Measurements from ENCODE around the gene CDK5RAP3.

- TF ChIP-seq EP300 (IDR thresholded peaks at IDR 0.05; ENCODE audit: borderline replicate concordance) (no peak), EGR1 (IDR thresholded peaks at IDR 0.05) (no peak), REST (IDR thresholded peaks at IDR 0.05; ENCODE audit: low read depth) (no peak), RAD21 (IDR thresholded peaks at IDR 0.05; ENCODE audit: low read depth) (no peak), CEBPB (IDR thresholded peaks at IDR 0.05) (no peak), MAX (IDR thresholded peaks at IDR 0.05) (no peak), USF1 (IDR thresholded peaks at IDR 0.05) (no peak), TEAD4 (IDR thresholded peaks at IDR 0.05) (no peak), ZBTB7A (IDR thresholded peaks at IDR 0.05; ENCODE audit: low read depth) (no peak)
Observed at GRCh38 chr17:47998044-47998443, 27.1 kb downstream of the CDK5RAP3 start.
